ENCODE data around the gene DOK5.

The DOK5 gene

GRCh38 chr20:54543369-54543768 is 68.0 kb downstream of the DOK5 start:
- DNase-seq (ENCODE audit: extremely low read depth, insufficient read length) = no peak
- TF ChIP-seq CTCF (IDR thresholded peaks at IDR 0.05; ENCODE audit: insufficient read depth, low read length, poor library complexity, severe bottlenecking) = no peak
- Histone ChIP-seq H3K27me3 (replicated peaks; ENCODE audit: control insufficient read depth, insufficient read depth, low read length) (no peaks in the 10 kb centered on the region), H3K4me3 (replicated peaks; ENCODE audit: low read depth, low read length) (no peak overlapping the region), H3K36me3 (ENCODE audit: control insufficient read depth, insufficient read depth, low read length) (no peaks in the 10 kb centered on the region)

GRCh38 chr20:54545676-54546358 is 70.4 kb downstream of the DOK5 start:
- TF ChIP-seq CTCF (IDR thresholded peaks at IDR 0.05; ENCODE audit: insufficient read depth, low read length, poor library complexity, severe bottlenecking) = no peak
- Histone ChIP-seq H3K27me3 (replicated peaks; ENCODE audit: control insufficient read depth, insufficient read depth, low read length) (no peaks in the 10 kb centered on the region), H3K4me3 (replicated peaks; ENCODE audit: low read depth, low read length) (no peak overlapping the region), H3K36me3 (ENCODE audit: control insufficient read depth, insufficient read depth, low read length) (no peaks in the 10 kb centered on the region)
- no peak for DNase-seq (ENCODE audit: extremely low read depth, insufficient read length)

- DNase-seq (ENCODE audit: extremely low read depth, insufficient read length) = no peak
- Histone ChIP-seq H3K36me3 (ENCODE audit: control insufficient read depth, insufficient read depth, low read length) (no peaks in the 10 kb centered on the region), H3K4me3 (replicated peaks; ENCODE audit: low read depth, low read length) (no peak overlapping the region), H3K27me3 (replicated peaks; ENCODE audit: control insufficient read depth, insufficient read depth, low read length) (no peaks in the 10 kb centered on the region)
- TF ChIP-seq CTCF (IDR thresholded peaks at IDR 0.05; ENCODE audit: insufficient read depth, low read length, poor library complexity, severe bottlenecking) = no peak
Measured at GRCh38 chr20:54548849-54549248, 73.5 kb downstream of the DOK5 start.

- no peaks in the 10 kb centered on the region for H3K36me3 ChIP-seq (ENCODE audit: control insufficient read depth, insufficient read depth, low read length)
- no peak overlapping the region for H3K4me3 ChIP-seq (replicated peaks; ENCODE audit: low read depth, low read length)
- no peak for DNase-seq (ENCODE audit: extremely low read depth, insufficient read length)
- no peak for TF ChIP-seq CTCF (IDR thresholded peaks at IDR 0.05; ENCODE audit: insufficient read depth, low read length, poor library complexity, severe bottlenecking)
- no peaks in the 10 kb centered on the region for H3K27me3 ChIP-seq (replicated peaks; ENCODE audit: control insufficient read depth, insufficient read depth, low read length)
Measured at GRCh38 chr20:54549658-54550326, 74.4 kb downstream of the DOK5 start.

- TF ChIP-seq CTCF (IDR thresholded peaks at IDR 0.05; ENCODE audit: insufficient read depth, low read length, poor library complexity, severe bottlenecking) = no peak
- no peaks in the 10 kb centered on the region for H3K27me3 ChIP-seq (replicated peaks; ENCODE audit: control insufficient read depth, insufficient read depth, low read length)
- DNase-seq (ENCODE audit: extremely low read depth, insufficient read length) = no peak
- no peaks in the 10 kb centered on the region for H3K36me3 ChIP-seq (ENCODE audit: control insufficient read depth, insufficient read depth, low read length)
- no peak overlapping the region for H3K4me3 ChIP-seq (replicated peaks; ENCODE audit: low read depth, low read length)
Measured at GRCh38 chr20:54550776-54551396, 75.5 kb downstream of the DOK5 start.
